Hematopoietic multipotent progenitor cell treated with erythropoietin and hydrocortisone succinate and interleukin-3 and kit ligand, for 8 days (in vitro differentiated cells): ENCODE data around the gene HSPA2.
"Not testable (repeated sequence)": the region's sequence is repeated elsewhere in the genome, so short reads cannot be mapped to it uniquely, and the experiment has no call there.

Experiments
- DNase-seq: peaks from one replicate; pipeline ENCODE4 v3.0.0-alpha.2; 2015

Gene HSPA2

GRCh38 chr14:64516969-64517368 is 23.6 kb upstream of the HSPA2 start:
- DNase-seq = no peak

- not testable (repeated sequence) for DNase-seq
Measured at GRCh38 chr14:64517667-64518066, 22.9 kb upstream of the HSPA2 start.

DNA sequence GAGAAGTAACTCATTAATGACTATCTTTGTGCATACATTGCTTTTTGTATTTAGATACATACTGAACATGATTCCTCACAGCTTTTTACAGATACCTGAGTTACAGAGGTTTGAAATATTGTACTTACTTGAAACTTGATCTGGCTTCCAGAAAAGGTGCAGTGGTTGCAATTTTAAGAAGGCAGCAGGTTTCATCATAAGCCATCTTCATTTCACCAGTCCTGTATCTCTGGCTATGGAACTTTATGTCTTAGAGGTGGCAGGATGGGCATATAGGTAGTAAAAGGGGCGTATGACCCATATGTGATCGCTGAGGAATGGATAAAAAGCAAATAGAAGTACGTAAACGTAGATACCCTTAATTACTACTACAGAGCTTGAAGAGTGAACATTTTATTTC is 22.3 kb upstream of the HSPA2 start:
- DNase-seq = no peak

GRCh38 chr14:64520699-64521098 is 19.8 kb upstream of the HSPA2 start:
- DNase-seq = no peak

- no peak for DNase-seq
Measured at GRCh38 chr14:64522591-64523355, 17.8 kb upstream of the HSPA2 start.

GRCh38 chr14:64525354-64525753 is 15.2 kb upstream of the HSPA2 start:
- no peak for DNase-seq

- no peak for DNase-seq
Measured at GRCh38 chr14:64531567-64531966, 9.0 kb upstream of the HSPA2 start.

DNA sequence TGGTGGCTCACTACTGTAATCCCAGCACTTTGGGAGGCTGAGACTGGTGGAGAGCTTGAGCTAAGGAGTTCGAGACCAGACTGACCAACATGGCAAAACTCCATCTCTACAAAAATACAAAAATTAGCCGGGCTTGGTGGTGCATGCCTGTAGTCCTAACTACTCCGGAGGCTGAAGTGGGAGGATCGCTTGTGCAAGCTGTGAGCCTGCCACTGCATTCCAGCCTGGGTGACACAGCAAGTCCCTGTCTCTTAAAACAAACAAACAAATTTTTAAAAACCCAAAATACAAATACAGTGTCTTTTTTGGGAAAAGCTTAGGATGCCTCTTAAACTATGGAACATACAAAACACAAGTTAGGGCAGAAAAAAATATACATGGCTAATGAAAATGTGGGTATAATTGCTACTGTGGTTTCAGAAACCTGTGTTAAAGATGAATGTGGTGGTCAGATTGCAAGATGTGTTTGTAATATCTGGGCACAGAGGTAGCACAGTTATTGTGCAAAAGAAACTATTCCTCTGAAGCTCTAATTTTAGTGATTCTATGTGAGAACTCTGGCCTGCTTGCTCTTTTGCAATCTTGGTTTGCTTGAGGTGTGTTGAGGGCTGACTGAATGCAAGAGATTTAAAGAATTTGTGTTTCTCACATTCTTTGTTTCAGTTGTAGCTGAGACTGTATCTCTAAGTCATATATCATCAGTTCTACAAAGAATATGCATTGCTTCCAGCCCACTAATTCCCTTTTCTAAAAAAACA is 3.9 kb upstream of the HSPA2 start:
- no peak for DNase-seq

DNA sequence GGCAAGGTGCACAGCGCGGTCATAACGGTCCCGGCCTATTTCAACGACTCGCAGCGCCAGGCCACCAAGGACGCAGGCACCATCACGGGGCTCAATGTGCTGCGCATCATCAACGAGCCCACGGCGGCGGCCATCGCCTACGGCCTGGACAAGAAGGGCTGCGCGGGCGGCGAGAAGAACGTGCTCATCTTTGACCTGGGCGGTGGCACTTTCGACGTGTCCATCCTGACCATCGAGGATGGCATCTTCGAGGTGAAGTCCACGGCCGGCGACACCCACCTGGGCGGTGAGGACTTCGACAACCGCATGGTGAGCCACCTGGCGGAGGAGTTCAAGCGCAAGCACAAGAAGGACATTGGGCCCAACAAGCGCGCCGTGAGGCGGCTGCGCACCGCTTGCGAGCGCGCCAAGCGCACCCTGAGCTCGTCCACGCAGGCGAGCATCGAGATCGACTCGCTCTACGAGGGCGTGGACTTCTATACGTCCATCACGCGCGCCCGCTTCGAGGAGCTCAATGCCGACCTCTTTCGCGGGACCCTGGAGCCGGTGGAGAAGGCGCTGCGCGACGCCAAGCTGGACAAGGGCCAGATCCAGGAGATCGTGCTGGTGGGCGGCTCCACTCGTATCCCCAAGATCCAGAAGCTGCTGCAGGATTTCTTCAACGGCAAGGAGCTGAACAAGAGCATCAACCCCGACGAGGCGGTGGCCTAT is 875 bp downstream of the HSPA2 start:
- no peak for DNase-seq

DNA sequence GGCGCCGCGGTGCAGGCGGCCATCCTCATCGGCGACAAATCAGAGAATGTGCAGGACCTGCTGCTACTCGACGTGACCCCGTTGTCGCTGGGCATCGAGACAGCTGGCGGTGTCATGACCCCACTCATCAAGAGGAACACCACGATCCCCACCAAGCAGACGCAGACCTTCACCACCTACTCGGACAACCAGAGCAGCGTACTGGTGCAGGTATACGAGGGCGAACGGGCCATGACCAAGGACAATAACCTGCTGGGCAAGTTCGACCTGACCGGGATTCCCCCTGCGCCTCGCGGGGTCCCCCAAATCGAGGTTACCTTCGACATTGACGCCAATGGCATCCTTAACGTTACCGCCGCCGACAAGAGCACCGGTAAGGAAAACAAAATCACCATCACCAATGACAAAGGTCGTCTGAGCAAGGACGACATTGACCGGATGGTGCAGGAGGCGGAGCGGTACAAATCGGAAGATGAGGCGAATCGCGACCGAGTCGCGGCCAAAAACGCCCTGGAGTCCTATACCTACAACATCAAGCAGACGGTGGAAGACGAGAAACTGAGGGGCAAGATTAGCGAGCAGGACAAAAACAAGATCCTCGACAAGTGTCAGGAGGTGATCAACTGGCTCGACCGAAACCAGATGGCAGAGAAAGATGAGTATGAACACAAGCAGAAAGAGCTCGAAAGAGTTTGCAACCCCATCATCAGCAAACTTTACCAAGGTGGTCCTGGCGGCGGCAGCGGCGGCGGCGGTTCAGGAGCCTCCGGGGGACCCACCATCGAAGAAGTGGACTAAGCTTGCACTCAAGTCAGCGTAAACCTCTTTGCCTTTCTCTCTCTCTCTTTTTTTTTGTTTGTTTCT is 1.7 kb downstream of the HSPA2 start:
- no peak for DNase-seq

DNA sequence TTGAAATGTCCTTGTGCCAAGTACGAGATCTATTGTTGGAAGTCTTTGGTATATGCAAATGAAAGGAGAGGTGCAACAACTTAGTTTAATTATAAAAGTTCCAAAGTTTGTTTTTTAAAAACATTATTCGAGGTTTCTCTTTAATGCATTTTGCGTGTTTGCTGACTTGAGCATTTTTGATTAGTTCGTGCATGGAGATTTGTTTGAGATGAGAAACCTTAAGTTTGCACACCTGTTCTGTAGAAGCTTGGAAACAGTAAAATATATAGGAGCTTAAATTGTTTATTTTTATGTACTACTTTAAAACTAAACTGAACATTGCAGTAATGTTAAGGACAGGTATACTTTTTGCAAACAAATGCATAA is 2.3 kb downstream of the HSPA2 start:
- no peak for DNase-seq

- no peak for DNase-seq
Measured at GRCh38 chr14:64544607-64545312, 4.2 kb downstream of the HSPA2 start.

GRCh38 chr14:64549016-64549415 is 8.5 kb downstream of the HSPA2 start:
- no peak for DNase-seq

GRCh38 chr14:64549791-64550620 is 9.5 kb downstream of the HSPA2 start, which contains the start of gene PPP1R36:
Gene PPP1R36, plus strand, starts transcription at chr14:64549961. Its CDS starts 37 bp downstream, at chr14:64549998.
- peak; percentile 48 for DNase-seq

DNA sequence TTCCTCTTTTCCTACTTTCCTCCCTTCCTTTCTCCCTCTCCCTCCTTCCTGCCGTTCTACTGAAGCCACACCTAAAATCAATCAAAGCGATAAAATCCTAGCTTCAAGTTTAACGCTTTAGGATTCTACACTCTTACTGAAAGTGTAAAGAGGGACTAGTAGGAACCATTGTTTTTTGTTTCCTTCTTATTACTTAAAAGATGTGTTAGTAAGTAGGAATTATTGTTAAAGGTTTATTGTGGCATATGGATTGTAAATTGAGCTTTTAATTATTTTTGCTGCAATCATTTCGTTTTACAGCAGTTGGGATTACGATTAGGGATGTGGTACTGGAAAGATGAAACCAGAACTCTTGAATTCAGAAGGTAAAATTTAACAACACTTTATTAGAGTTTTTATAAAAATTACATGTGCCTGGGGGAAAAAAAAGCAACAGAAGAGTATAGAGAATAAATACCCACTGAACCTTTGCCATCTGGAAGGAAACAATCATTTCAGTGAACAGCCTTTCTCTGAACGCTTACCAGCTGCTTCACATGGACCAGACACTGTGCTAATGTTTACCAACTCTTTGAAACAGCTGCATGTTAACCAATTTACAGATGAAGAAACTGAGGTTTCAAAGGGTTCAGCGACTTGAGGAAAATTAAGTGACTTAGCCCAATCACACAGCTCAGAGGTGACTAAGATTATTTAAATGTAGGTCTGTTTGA is 10.2 kb downstream of the HSPA2 start:
- no peak for DNase-seq

- no peak for DNase-seq
Measured at GRCh38 chr14:64554556-64554955, 14.0 kb downstream of the HSPA2 start.

- no peak for DNase-seq
Measured at GRCh38 chr14:64556526-64556925, 16.0 kb downstream of the HSPA2 start.

DNA sequence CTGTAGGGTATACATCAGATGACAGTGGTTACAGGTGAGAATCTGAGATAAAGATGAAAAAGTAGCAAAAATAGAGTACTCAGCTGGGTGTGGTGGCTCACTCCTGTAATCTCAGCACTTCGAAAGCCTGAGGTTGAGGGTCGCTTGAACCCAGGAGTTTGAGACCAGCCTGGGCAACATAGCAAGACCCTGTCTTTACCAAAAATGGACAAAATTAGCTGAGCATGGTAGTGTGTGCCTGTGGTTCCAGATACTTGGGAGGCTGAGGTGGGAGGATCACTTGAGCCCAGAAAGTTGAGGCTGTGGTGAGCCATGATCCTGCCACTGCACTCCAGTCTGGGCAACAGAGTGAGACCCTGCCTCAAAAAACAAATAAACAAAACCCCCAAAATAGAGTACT is 17.7 kb downstream of the HSPA2 start:
- DNase-seq = not testable (repeated sequence)

GRCh38 chr14:64561631-64562030 is 21.1 kb downstream of the HSPA2 start:
- DNase-seq = no peak

DNA sequence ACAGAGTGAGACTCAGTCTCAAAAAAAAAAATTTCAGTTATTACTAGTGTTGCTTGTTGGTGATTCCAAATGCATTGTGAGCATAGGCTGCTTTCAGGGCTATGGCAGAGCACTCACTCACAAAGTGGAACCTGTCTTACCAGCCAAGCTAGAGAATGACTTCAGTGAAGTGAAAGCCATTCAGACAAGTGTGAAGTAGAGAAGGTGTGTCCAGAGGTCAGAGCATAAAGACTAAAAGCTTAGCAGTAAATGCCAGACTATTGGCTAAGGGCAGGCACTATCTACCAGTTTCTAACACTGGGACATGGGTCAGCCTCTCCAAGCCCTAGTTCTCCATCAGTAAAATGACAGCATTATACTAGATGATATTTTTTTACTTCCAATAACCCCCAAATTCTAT is 21.9 kb downstream of the HSPA2 start:
- DNase-seq = no peak
